HG03135 (cell line): ENCODE results near the gene HGF.

Experiments
- ATAC-seq: cut with Tn5 transposase; IDR thresholded peaks from one replicate; pipeline ENCODE4 v1.9.1; 2021; ENCODE audit warnings: mild to moderate bottlenecking, moderate library complexity; ENCODE audit not compliant: unreplicated experiment

The HGF gene

GRCh38 chr7:81776948-81777630 lies 7.2 kb upstream of the HGF start:
- ATAC-seq = no peak

- ATAC-seq = no peak
Measured at GRCh38 chr7:81776161-81776560, 6.3 kb upstream of the HGF start.

- no peak for ATAC-seq
Measured at GRCh38 chr7:81775560-81775959, 5.7 kb upstream of the HGF start.

- ATAC-seq = no peak
Measured at GRCh38 chr7:81774551-81774950, 4.7 kb upstream of the HGF start.

GRCh38 chr7:81770728-81771223 lies 929 bp upstream of the HGF start:
- no peak for ATAC-seq

GRCh38 chr7:81768951-81769778 lies 682 bp downstream of the HGF start:
- ATAC-seq = no peak

GRCh38 chr7:81767926-81768325 lies 1.9 kb downstream of the HGF start:
- no peak for ATAC-seq

- ATAC-seq = no peak
Measured at GRCh38 chr7:81761821-81762220, 8.0 kb downstream of the HGF start.

- ATAC-seq = no peak
Measured at GRCh38 chr7:81761031-81761430, 8.8 kb downstream of the HGF start.

GRCh38 chr7:81754918-81755696 lies 14.7 kb downstream of the HGF start:
- no peak for ATAC-seq

- no peak for ATAC-seq
Measured at GRCh38 chr7:81753392-81753791, 16.5 kb downstream of the HGF start.

- no peak for ATAC-seq
Measured at GRCh38 chr7:81752318-81752714, 17.5 kb downstream of the HGF start.

- no peak for ATAC-seq
Measured at GRCh38 chr7:81751619-81752317, 18.1 kb downstream of the HGF start.

GRCh38 chr7:81745637-81746036 lies 24.2 kb downstream of the HGF start:
- ATAC-seq = no peak

- ATAC-seq = no peak
Measured at GRCh38 chr7:81744389-81744788, 25.5 kb downstream of the HGF start.

- ATAC-seq = no peak
Measured at GRCh38 chr7:81743665-81744064, 26.2 kb downstream of the HGF start.

GRCh38 chr7:81743201-81743600 lies 26.6 kb downstream of the HGF start:
- no peak for ATAC-seq

GRCh38 chr7:81740403-81740802 lies 29.4 kb downstream of the HGF start:
- ATAC-seq = no peak

- ATAC-seq = no peak
Measured at GRCh38 chr7:81736091-81736490, 33.8 kb downstream of the HGF start.

- no peak for ATAC-seq
Measured at GRCh38 chr7:81725812-81726127, 44.1 kb downstream of the HGF start.
